GM12801 (cell line): ENCODE data around the gene NAA25.

Experiments used
- CTCF ChIP-seq: IDR thresholded peaks from one replicate; pipeline ENCODE4 v1.5.1; 2011; ENCODE audit warnings: control low read depth; ENCODE audit not compliant: insufficient read length; ENCODE audit errors: extremely low read depth

Gene NAA25

GRCh38 chr12:111995782-111996480 lies 112.7 kb downstream of the NAA25 start:
- TF ChIP-seq CTCF, result no peak

GRCh38 chr12:111993292-111994150 lies 115.1 kb downstream of the NAA25 start:
- TF ChIP-seq CTCF, result no peak

- TF ChIP-seq CTCF, result no peak
Measured at GRCh38 chr12:111992464-111992863, 116.1 kb downstream of the NAA25 start.

GRCh38 chr12:111991946-111992345 lies 116.6 kb downstream of the NAA25 start:
- no peak for TF ChIP-seq CTCF

- TF ChIP-seq CTCF, result no peak
Measured at GRCh38 chr12:111991535-111991934, 117.0 kb downstream of the NAA25 start.

GRCh38 chr12:111984820-111985219 lies 123.8 kb downstream of the NAA25 start:
- TF ChIP-seq CTCF, result no peak

- TF ChIP-seq CTCF, result no peak
Measured at GRCh38 chr12:111981987-111982386, 126.6 kb downstream of the NAA25 start.
